Endothelial cell of umbilical vein (primary cell): ENCODE measurements around the gene CEACAM4.

Source experiments
- CTCF ChIP-seq, 2 donors: IDR thresholded peaks; 1 replicate in 1 of 2; 2 replicates in 1 of 2; pipeline ENCODE4 v1.5.1; 2011; ENCODE audit warnings: low read length in 2 of 2, mild to moderate bottlenecking in 2 of 2, moderate library complexity in 2 of 2, control low read depth in 1 of 2, inconsistent platforms in 1 of 2, low read depth in 1 of 2; ENCODE audit not compliant: insufficient read depth in 1 of 2; ENCODE audit errors: extremely low read depth in 1 of 2
- EZH2 ChIP-seq: IDR thresholded peaks from 2 replicates; pipeline ENCODE4 v1.6.1; 2012; ENCODE audit warnings: borderline replicate concordance, low read depth, mild to moderate bottlenecking, moderate library complexity, low read length, inconsistent platforms; ENCODE audit not compliant: severe bottlenecking
- POLR2A ChIP-seq: IDR thresholded peaks from 2 replicates; pipeline ENCODE4 v1.6.1; 2012; ENCODE audit warnings: low read depth, mild to moderate bottlenecking, control low read depth, low read length
- POLR2AphosphoS5 ChIP-seq: IDR thresholded peaks from 2 replicates; pipeline ENCODE4 v1.6.1; 2012; ENCODE audit warnings: low read depth, mild to moderate bottlenecking, control low read depth, low read length, moderate library complexity; ENCODE audit not compliant: insufficient read depth

GRCh38 chr19:41621226-41621625 is 5.6 kb downstream of the CEACAM4 start:
- TF ChIP-seq CTCF (IDR thresholded peaks at IDR 0.05; ENCODE audit: extremely low read depth in 1 of 2, insufficient read depth in 1 of 2, low read depth in 1 of 2, low read length in 2 of 2) (no peak), EZH2 (no peak), POLR2A (no peak), POLR2AphosphoS5 (no peak)
